NCI-H128 (cell line): ENCODE results near the gene COX7A2.
A peak's percentile ranks its signal among the peaks of the same experiment; 100 is the strongest.

Experiments used
- DNase-seq: peaks from one replicate; lab custom pipeline; 2025; ENCODE audit not compliant: unreplicated experiment; lab: John Stamatoyannopoulos, UW

The COX7A2 gene

DNA sequence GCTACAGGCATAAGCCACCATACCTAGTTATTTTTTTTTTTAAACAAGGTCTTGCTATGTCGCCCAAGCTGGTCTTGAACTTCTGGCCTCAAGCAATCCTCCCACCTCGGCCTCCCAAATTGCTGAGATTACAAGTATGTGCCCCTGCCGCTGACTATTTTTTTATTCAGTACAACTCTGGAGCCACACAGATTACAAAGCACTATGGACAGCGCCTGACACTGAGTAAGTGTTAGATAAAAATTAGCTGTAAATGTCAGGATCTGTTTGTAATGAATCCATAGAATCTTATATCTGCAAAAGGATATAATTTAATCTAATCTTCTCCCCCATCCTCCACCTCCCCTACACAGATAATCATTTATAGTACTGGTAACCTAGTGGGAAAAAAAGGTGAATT lies 22.5 kb downstream of the COX7A2 start:
- no peak for DNase-seq

DNA sequence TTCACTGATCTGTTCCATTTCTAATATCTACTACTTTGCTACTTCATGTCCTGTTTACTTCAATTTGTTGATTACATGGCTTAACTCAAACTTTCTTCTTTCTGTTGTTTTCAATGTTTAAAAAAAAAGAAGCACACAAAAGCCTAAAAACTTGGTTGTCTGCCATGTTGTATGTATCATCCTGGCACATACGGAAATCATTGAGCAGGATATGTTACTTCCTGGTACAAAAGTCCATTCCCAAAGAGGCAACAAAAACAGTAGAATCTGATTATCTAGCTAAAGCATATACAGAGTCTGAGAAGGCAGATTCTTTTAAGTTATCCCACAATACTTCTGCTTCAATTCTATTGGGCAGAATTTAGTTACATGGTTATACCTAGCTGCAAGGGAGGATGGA lies 23.2 kb downstream of the COX7A2 start:
- no peak for DNase-seq

DNA sequence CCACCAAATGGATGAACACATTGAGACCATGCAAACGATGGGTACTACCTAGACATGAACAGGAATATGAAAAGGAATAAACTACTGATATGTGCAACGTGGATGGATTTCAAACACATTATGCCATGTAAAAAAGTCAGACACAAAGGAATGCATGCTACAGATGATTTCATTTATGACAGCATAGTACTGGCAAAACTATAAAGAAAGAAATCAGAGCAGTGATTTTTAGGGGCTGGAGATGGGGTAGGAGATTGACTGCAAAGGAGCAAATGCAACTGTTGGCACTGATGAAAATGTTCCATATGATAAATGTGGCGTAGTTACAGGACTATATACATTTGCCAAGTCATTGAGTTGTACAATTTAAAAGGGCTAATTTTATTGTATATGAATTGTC lies 24.3 kb downstream of the COX7A2 start:
- DNase-seq: no peak

DNA sequence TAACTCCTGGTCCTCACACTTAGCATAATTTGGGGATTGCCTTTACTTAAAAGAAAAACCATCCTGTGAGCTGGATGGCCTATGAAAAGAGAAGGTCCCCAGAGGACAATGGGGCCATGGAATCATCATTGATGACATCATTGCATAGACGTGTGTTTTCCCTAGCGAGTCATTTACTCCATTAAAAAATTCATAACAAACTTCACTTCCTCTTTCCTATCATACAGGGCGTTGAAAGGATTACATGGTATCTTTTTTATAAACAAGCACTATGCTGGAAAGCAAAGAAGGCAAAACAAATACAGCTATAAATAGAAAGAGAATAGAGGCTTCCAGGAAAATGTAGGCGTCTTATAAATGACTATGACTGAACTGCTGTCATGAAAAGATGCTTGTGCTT lies 26.4 kb downstream of the COX7A2 start:
- no peak for DNase-seq

DNA sequence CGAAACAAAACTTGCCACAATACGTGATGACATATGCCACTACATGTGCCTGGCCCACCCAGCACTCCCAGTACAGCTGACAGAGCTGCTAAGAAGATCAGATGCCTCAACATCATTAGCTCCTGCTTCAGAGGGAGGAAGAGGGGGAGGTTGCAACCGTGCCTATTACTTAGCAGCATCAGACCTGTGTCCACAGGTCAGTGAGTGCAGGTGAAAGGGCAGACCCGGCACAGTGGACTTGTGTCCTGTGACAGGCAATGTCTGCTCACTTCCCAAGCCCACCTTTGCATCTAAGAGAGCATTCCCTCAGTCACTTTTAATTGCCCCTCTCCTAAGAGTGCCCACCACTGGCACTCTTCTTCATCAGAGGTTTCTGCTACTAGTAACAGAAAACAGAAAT lies 28.3 kb downstream of the COX7A2 start:
- no peak for DNase-seq

DNA sequence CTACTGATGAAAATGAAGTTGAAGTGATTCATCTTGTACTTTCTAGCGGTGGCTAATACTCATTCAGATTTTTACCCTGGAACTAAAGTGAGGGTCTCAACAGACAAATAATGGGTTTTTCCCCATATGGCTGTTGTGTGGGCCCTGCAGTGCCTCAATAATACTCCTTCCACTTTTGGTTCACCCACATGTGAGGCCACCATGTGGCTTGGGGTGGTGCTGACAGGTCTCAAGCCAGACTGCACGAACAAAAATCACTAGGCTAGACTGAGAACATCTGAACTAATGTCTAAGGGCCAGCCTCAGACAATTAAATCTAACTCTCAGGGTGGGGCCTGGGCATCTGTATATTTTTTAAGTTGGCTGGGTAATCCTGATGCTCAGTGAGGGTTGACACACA lies 29.9 kb downstream of the COX7A2 start:
- no peak for DNase-seq

DNA sequence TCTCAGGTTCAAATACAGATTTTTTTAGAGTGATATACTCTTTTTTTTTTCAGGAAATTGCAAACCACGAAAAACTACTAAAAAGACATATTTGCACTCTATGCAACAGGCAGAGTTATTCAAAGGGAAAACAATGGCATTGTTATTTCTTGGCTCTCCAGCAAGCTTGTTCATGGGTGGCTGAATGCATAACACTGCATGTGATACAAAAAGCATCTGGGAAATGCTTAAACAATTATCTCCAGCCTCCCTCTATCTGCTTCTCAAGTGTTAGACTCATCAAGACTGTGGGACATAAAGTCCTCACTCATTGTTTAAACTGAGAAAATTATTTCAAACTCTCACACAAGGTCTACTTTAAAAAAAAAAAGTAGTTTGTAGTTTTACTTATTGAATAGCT lies 30.5 kb downstream of the COX7A2 start:
- no peak for DNase-seq

DNA sequence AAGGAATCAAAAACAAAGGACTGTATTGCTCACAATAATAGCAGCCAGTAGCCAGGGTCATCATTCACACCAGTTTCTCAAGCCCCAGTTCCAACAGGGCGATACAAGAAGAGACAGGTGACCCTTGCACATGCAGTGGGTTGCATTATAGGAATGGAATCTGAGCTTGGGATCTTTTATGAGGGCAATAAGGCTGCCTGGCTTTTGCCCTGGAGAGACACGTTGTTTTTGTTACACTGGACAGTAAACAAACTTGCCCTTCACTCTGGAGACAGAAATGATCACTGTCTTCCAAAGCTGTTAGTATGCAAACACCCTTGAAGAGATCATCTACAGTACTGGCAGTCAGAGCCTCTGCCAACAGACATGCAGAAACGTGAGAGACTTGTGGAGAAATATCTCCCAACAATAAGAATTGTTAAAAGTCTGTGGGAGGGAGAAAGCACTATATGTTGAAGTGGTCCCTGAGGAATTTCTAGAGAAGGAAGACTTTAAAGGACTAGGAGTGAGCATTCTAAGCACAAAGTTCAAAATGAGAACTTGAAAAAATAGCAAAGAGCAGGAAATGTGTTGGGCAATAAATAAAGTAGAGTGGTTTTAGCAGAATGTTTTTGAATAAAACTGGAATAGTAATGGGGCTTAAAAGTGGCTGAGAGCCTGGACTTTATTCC lies 31.5 kb downstream of the COX7A2 start:
- DNase-seq: no peak

DNA sequence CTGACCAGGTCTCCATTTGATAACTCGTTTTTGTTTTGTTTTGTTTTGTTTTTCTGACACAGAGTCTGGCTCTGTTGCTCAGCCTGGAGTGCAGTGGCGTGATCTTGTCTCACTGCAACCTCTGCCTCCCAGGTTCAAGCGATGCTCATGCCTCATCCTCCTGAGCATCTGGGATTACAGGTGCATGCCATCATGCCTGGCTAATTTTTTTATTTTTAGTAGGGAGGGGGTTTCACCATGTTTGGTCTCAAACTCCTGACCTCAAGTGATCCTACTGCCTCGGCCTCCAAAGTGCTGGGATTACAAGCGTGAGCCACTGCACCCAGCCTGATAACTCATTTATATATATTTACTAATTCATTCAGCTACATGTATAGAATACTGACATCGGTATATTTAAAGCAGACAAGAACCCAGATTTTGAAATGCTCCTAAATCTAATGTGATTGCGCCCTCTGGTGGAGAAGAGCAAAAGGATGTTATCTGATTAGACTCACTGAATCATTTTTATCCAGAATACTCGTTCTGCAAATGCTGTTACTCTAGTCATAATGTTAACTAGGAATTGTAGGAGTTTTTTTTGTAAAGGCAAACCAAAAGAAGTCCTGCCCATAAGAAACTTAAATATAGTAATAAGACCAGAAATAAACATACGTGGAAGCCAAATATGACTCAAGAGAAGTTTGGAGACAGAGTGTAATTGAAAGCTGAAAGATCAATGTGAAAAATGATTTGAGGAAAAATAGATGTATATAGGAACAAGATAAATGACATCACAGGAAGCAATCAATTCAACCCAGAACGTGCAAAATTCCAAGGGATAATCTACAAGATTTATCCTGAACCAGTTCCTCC lies 32.5 kb downstream of the COX7A2 start:
- peak; percentile 22 for DNase-seq

DNA sequence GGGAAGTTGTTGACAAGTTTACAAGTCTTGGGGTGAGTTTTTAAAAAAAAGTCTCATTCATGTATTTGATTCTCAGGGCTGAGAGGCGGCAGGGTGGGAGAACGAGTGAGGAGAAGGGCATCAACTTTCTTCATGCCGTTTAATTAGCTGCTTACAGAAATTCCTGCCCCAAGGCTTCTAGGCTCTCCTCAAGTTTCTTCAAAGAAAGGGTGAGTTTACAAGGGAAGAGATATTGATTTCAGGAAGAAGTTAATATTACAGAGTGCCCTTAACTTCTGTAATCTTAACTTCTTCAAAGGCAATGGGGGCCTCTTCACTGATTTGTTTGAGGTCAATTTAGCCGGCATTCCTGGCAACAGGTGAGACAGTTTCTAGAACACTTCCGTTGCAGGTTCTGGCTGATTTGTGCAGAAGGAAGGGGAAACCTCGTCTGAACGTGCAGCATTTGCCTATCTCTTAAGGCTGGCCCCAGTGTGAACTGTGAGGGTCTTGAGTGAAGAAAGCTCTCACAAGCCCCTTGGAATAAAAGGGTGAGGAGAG lies 34.3 kb downstream of the COX7A2 start:
- DNase-seq: no peak

DNA sequence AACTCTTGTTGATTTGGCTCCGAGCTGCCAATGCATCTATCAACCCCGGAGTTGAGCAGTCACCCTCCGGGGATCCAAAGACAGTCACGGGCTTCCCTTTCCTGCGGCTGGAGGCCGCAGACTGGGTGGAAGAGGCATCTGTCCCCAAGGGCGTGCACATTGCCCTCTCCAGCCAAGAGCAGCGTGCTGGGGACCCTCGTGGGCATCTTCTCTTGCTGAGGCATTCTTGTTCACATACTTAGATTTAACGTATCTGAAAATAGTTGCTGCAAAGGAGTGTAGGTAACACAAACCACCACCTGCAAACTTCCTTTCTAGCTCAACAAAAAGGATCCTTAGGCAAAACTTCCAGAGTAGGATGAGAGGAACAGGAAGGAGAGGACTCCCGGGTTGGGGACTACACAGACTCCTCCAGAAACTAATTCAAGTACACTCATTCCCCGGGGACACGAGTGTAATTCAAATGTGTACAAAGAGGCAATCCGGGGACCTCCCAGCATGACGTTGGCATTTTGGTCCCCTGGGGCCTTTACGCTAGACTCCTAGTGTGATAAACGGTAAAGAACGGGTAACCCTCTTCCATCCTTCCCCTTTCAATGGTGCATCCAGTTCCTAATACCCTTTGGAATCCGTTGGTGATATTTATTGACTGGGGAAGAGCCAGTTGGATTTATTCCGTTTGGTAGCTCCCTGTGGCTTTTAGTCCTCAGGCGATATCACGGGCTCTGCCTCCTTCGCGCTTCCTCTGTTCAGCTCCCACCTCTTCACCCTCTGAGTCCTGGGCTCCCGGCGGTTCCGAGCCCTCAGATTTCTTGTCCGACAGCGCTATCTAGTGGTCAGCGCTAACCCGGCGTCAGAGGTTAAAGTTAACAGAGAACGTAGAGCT lies 35.1 kb downstream of the COX7A2 start:
- peak; percentile 20 for DNase-seq

DNA sequence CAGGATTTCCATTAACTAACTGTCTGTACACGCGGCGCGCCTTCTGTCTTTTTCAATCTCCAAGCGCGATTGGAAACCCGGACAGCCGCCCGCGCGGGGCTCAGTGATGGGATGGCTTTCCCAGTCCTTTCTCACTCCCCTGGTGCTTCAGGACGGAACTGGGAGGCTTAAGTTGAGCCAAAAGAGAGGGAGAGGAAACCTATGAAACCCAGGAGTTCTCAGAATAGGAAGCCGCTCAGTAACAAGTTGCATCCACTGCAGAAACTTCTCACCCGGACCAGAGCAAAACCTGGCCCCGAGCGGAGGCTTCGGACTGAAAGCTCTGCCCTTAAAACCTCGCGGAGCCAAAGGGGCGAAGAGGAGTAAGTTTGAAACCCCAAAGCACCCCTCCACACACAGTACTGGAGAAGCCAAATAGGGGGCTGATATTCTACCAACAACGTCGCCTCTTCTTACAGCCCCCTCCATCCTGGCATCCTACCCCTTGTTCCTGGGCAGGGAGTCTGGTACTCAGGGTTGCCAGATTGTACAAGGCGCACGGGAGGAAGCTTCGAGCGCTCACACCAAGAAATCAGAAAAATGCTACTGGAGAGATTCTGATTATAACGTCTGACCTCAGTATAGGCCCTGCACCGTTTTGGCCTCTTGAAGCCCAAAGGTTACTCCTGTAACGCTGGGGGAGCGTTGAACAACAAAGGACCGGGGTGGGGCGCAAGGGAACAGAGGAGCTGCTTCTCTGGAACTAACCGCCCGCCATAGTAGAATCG lies 36.8 kb downstream of the COX7A2 start:
- DNase-seq: no peak

DNA sequence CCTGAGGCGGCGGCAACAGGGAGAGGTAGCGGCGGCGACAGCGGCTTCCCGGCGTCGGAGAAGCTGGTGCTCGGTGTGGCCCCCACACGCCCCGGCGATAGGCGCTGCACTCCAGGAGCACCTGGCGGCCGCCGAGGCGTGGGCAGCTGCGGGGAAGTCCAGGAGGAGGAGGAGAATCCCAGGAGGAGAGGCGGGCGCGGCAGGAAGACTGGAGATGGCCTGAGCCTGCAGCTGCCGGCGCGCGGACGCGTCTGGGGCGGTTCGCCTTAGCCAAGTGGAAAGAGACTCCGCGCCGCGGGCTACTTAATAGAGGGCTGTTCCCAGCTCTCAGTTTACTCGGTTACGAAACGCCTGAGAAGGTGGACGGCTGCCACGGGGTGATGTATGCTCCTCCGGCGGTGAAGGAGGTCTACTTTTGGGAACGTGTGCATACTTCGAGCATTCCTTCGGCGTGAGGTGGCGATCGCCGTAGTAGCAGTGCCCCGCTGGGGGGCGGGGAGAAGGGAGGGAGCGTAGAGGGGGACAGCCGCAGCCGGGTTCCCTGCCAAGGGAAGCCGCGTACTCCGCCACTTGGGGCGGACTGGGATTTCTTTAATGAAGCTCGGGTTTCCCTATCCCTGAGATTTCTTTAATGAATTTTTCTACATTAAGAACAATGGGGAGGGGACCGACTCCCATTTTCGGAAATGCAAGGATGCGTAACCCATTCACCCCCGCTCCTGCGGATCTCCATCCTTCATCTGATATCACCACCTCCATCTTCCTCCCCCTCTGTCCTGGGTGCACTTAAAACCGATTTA lies 37.6 kb downstream of the COX7A2 start, which contains the start of gene COL12A1:
Gene COL12A1 (minus strand): TSS at position 278 of the 800 bp plus-strand sequence. CDS start 3,261 bp downstream, outside the sequence.
- no peak for DNase-seq

DNA sequence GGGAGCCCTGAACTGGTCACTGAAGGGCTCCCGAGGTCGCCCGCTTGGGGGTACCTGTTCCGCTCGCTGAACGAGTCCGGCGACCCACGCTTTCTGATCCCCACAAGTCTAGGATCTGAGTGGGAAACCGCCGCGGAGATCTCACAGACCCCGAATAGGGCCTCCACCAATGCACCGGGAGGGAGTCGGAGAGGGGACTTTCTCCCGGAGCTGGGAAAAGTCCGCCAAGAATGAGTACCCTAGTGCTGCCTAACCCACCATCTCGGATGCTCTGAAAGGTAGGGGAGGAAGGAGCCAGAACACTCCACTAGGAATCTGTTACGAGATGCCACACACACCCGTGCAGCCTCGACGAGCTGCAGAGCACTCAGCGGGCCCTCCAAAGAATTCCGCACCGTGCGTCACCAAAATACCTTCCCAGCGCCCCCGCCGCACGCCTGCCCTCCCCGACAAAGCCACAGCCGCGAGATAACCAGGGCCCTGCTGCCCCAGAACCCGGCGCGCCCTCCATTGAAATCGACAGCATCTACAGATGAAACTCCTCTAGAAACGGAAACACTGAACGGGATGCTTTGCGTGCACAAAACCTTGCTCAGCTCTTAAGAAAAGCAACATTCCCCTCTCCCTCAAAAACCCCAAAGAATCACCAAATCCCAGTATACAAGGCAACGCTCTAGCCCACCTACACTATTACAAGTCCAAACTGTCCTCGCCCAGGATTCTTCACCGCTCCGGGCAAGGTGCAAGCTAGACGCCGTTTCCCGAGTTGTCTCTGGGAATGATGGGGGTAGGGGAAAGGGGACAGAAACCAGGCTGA lies 38.4 kb downstream of the COX7A2 start:
- no peak for DNase-seq

DNA sequence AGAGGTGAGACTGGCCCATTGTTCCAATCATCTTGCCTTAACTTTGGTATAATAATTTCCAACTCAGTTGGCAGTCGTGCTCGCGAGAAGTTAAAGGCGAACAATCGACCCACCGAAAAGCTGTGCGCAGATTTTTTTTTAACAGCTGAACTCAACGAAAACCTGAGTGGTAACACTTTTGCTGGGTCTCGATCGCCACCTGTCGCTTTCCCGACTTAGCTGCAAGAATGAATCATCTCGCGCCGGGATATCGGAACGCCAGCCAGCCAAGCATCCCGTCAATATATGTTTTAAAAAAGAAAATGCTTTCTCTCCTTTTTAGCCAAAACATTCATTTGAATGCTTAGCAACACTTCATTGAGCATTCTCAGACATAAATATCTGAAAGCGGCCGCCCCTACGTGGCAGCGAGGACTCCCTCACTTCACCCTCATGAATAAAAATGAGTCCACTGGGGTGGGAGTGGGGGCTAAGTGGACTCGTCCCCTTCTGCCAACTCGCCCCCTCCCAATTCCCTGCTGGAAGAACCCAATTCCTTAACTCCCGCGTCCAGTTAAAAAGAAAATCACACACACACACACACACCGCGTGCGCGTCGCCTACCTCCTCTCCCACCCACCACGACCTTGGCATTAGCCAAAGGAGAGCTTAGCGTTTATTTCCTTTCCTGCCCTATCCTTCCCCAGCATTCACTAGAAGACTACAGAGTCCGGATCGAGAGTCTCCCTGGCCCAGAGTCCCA lies 39.2 kb downstream of the COX7A2 start:
- peak; percentile 4 for DNase-seq

DNA sequence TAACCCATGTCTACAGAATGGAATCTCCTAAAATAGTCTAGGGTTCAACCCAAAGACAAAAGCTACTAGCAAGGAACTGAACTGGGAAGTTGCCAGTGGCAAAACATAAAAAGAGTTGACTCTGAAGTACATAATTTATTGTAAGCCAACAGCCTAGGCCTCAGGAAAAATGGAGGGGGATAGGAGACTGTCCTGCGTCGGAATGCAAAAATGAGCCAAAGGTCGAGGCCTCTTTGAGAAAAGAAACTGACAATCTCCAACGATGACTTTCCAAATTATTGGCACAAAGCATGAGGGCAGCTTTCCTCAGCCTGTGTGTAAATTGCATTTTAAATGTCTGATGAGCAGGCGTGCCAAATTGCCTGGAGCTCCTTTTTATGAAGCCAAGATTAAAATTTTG lies 39.9 kb downstream of the COX7A2 start:
- no peak for DNase-seq

DNA sequence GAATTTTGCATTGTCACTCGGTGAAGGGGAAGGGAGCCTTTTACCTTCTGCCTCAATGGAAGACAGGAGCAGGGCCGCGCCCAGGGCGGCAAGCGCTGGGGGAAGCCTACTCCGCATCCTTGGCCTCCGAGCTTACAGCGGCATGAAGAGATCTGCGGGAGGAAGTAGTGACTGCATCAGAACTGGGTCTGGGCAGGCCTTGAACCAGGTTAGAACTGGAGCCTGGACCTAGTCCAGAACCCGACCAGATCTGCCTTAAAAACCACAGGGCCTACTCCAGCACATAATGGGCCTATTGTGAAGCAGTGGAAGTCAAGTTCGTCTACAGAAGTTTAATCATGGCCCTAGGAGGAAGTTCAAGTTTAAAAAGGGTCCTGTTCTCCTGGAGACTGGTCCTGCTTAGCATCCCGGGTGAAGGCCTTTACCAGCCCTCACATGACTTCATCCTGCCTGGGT lies 40.9 kb downstream of the COX7A2 start:
- no peak for DNase-seq
